GM23248 (cell line): ENCODE measurements around the gene RSPH1.

Source experiments
- EZH2 ChIP-seq: fragments of 200-600 bp; sonication (generic); IDR thresholded peaks from 2 replicates; pipeline ENCODE4 v1.6.1; 2018; ENCODE audit warnings: antibody characterized with exemption, mild to moderate bottlenecking; ENCODE audit not compliant: insufficient read depth, poor library complexity, severe bottlenecking
- EZH2phosphoT487 ChIP-seq: fragments of 200-600 bp; sonication (generic); IDR thresholded peaks from 2 replicates; pipeline ENCODE4 v1.6.1; 2018; ENCODE audit warnings: antibody characterized with exemption, moderate library complexity, mild to moderate bottlenecking, low read depth; ENCODE audit not compliant: insufficient read depth

GRCh38 chr21:42495027-42495426, 997 bp downstream of the RSPH1 start:
- no peak for TF ChIP-seq EZH2
- TF ChIP-seq EZH2phosphoT487 = no peak
